ENCODE data around the gene PUM1. TPM values are rescaled to one million over a fixed set of nuclear protein-coding genes. Genes with fewer than 3 reads are reported as not detected.

PUM1 gene
- total and polyA plus RNA-seq, 2 of the 8 experiments (the other 6 are each of a cell fraction or from before 2014, with no cell fraction given): 122 to 177 TPM

DNA sequence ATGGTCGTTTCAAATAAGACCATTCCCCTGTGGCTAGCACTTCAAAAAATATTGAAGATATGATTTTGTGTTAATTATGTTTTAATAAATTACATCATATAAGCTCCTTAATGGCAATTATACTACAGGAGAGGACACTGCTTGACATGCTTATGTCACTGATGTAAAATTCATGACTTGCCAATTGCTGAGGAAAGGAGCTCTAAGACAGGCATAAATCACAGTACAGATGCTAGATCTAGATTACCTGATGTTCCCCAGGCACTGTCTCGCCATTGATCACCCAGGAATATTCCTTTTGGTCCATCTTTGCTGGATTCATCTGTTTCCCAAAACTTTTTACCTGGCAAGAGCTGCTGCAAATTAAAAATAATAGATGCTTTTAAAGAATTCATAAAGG is 58.8 kb downstream of the PUM1 start:
- DNase-seq (ENCODE audit: low read depth in 1 of 2, low spot score in 2 of 2) (no peak), FAIRE-seq (no peak)
- Histone ChIP-seq H2BK12ac (ENCODE audit: low read depth, low read length) (no peak overlapping the region), H4K5ac (ENCODE audit: insufficient read length, low read depth, low read length) (no peak overlapping the region), H3K27ac (ENCODE audit: low read depth, low read length) (no peak overlapping the region), H2BK15ac (ENCODE audit: low read length) (no peak overlapping the region), H3K4ac (replicated peaks; ENCODE audit: insufficient read length, low read depth, low read length) (no peak overlapping the region), H3K18ac (ENCODE audit: extremely low read depth, low read length) (no peak overlapping the region), H2BK120ac (replicated peaks; ENCODE audit: low read depth, low read length) (no peak overlapping the region), H2BK20ac (ENCODE audit: low read length) (no peak overlapping the region), H3K9me3 (ENCODE audit: insufficient read depth in 2 of 2, low read depth in 1 of 2, low read length in 1 of 2) (no peaks in the 10 kb centered on the region), H3K56ac (replicated peaks; ENCODE audit: insufficient read length, low read depth, low read length) (no peak overlapping the region), H3K79me1 (ENCODE audit: low read depth, low read length) (peaks cover 10% of the 10 kb centered on the region), H3K4me2 (ENCODE audit: insufficient read depth in 1 of 2, low read depth in 2 of 2, low read length in 2 of 2) (no peak overlapping the region), H2AK5ac (ENCODE audit: low read depth, low read length) (no peak overlapping the region), H3K4me1 (replicated peaks in 1 of 4; ENCODE audit: control insufficient read depth in 3 of 4, insufficient read depth in 4 of 4, low read length in 3 of 4) (peaks cover 0 to 5% (median 1%) of the 10 kb centered on the region in 4 experiments; a peak in 3 of 7 replicates), H3K23me2 (ENCODE audit: low read depth, low read length) (no peaks in the 10 kb centered on the region), H3K23ac (ENCODE audit: insufficient read length) (no peak overlapping the region), H3K14ac (ENCODE audit: insufficient read length) (no peak overlapping the region), H3K4me3 (ENCODE audit: extremely low read depth in 1 of 4, insufficient read depth in 2 of 4, low read depth in 3 of 4, low read length in 4 of 4) (no peak overlapping the region), H3K36me3 (ENCODE audit: control insufficient read depth in 2 of 4, insufficient read depth in 4 of 4, low read length in 3 of 4) (peaks cover 0 to 30% (median 15%) of the 10 kb centered on the region in 4 experiments), H3K27me3 (replicated peaks in 1 of 4; ENCODE audit: control insufficient read depth in 3 of 4, extremely low read depth in 1 of 4, insufficient read depth in 3 of 4, low read length in 3 of 4) (no peaks in the 10 kb centered on the region), H4K91ac (replicated peaks; ENCODE audit: insufficient read length, low read length) (no peak overlapping the region), H2AFZ (ENCODE audit: low read length) (no peak overlapping the region), H4K20me1 (replicated peaks in 1 of 2; ENCODE audit: control insufficient read depth in 1 of 2, insufficient read depth in 2 of 2, low read length in 2 of 2) (peaks cover 31 to 33% of the 10 kb centered on the region in 2 experiments), H4K8ac (ENCODE audit: extremely low read depth, insufficient read depth, low read length) (no peak overlapping the region), H3K79me2 (ENCODE audit: control insufficient read depth in 1 of 2, insufficient read depth in 2 of 2, low read length in 2 of 2) (peaks cover 20 to 99% of the 10 kb centered on the region in 2 experiments), H2BK5ac (ENCODE audit: low read depth, low read length) (no peak overlapping the region), H3K9ac (replicated peaks in 1 of 4; ENCODE audit: extremely low read depth in 1 of 4, low read depth in 3 of 4, low read length in 3 of 4) (no peak overlapping the region)
- WGBS, 2 experiments (ENCODE audit: extremely low coverage in 1 of 2, insufficient coverage in 1 of 2, insufficient read length in 1 of 2, insufficient replicate concordance in 2 of 2, low coverage in 1 of 2, low lambda C conversion rate in 2 of 2, missing lambda C conversion rate in 1 of 2): 83% methylated on average over 2 of the region's 2 CpGs; no CpG with 5 or more reads in 1 of the 2 experiments
- CTCF ChIA-PET (ENCODE audit: partially characterized antibody): interaction anchor here (0.6 to 0.8 kb wide), 2 partner anchors 23 to 156 kb away, joined by 3 to 7 read pairs; no protein-coding TSS in a partner anchor
- POLR2A ChIA-PET (ENCODE audit: partially characterized antibody): interaction anchor here (0.6 to 1.6 kb wide), 4 partner anchors 8 to 58 kb away, joined by 3 to 5 read pairs (median 3); partner anchors contain the start of gene PUM1
- no peak for TF ChIP-seq CREB1 (IDR thresholded peaks at IDR 0.05)

Measured in H1 (cell line).